Measurements from ENCODE around the gene UTY. TPM values are rescaled to one million over a fixed set of nuclear protein-coding genes. Genes with fewer than 3 reads are reported as not detected.

The UTY gene
- polyA plus RNA-seq, 4 donors: 21.8 to 27.8 (median 25.5) TPM

Other genes with a start within 250 kb of the UTY start
- 1 to 10 TPM; 4.9 to 5.7 (median 5.4) TPM for gene TMSB4Y, start 223.9 kb upstream of the UTY start, polyA plus RNA-seq (ENCODE audit: insufficient read length in 4 of 4)

Measured in right renal pelvis (tissue), 4 donors.